OCI-LY3 (cell line): ENCODE data around the gene HSD11B1L.
"Not testable (repeated sequence)": the region's sequence is repeated elsewhere in the genome, so short reads cannot be mapped to it uniquely, and the experiment has no call there.

Experiments
- H2AFZ ChIP-seq: fragments of 200-600, 300-600 bp; shearing (Covaris generic); 2 replicates; pipeline ENCODE4 v1.6.0; 2014; ENCODE audit warnings: antibody characterized with exemption, low read depth, low read length
- H3K27ac ChIP-seq: fragments of 200-600, 300-600 bp; sonication (generic); 2 replicates; pipeline ENCODE4 v1.5.1; 2014; ENCODE audit warnings: mild to moderate bottlenecking, low read length, moderate library complexity, mixed read lengths
- H3K27me3 ChIP-seq: fragments of 200-600, 300-600 bp; sonication (generic); 2 replicates; pipeline ENCODE4 v1.6.1; 2014; ENCODE audit warnings: low read depth, low read length, mixed read lengths
- H3K36me3 ChIP-seq: fragments of 200-600, 300-600 bp; sonication (generic); replicated peaks from 2 replicates; pipeline ENCODE3; 2014; ENCODE audit warnings: low read depth, low read length, mixed read lengths
- H3K4me1 ChIP-seq: fragments of 300-600, 200-600 bp; sonication (generic); 2 replicates; pipeline ENCODE4 v1.6.1; 2014; ENCODE audit warnings: low read length, mixed read lengths
- H3K4me2 ChIP-seq: fragments of 200-600, 300-600 bp; sonication (generic); 2 replicates; pipeline ENCODE4 v1.6.1; 2014; ENCODE audit warnings: low read length, mixed read lengths
- H3K4me3 ChIP-seq: fragments of 300-600, 200-600 bp; sonication (generic); 2 replicates; pipeline ENCODE4 v1.5.1; 2014; ENCODE audit warnings: antibody characterized with exemption, mild to moderate bottlenecking, low read length, moderate library complexity
- H3K79me2 ChIP-seq: fragments of 300-600, 200-600 bp; shearing (Covaris generic); 2 replicates; pipeline ENCODE4 v1.6.1; 2014; ENCODE audit warnings: mild to moderate bottlenecking, low read length, mixed read lengths
- H3K9ac ChIP-seq: fragments of 300-600, 200-600 bp; shearing (Covaris generic); 2 replicates; pipeline ENCODE4 v1.6.0; 2014; ENCODE audit warnings: mild to moderate bottlenecking, low read length, moderate library complexity
- H3K9me3 ChIP-seq: fragments of 200-600, 300-600 bp; shearing (Covaris generic); 2 replicates; pipeline ENCODE4 v1.6.1; 2014; ENCODE audit warnings: low read length, mixed read lengths; ENCODE audit not compliant: insufficient read depth
- H4K20me1 ChIP-seq: fragments of 200-600, 300-600 bp; sonication (generic); 2 replicates; pipeline ENCODE4 v1.6.1; 2016; ENCODE audit warnings: low read length, mixed read lengths; ENCODE audit not compliant: insufficient read depth
- EZH2phosphoT487 ChIP-seq: fragments of 200-600 bp; shearing (Covaris generic); IDR thresholded peaks from 2 replicates; pipeline ENCODE4 v1.6.1; 2018; ENCODE audit warnings: antibody characterized with exemption, mixed run types, low read depth
- TF ChIP-seq, protein P1 (sequence below): fragments of 200-600, 300-600 bp; sonication (generic); IDR thresholded peaks from 2 replicates; pipeline ENCODE4 v1.5.1; 2014; ENCODE audit warnings: antibody characterized with exemption, low read length, low read depth

Gene HSD11B1L

DNA sequence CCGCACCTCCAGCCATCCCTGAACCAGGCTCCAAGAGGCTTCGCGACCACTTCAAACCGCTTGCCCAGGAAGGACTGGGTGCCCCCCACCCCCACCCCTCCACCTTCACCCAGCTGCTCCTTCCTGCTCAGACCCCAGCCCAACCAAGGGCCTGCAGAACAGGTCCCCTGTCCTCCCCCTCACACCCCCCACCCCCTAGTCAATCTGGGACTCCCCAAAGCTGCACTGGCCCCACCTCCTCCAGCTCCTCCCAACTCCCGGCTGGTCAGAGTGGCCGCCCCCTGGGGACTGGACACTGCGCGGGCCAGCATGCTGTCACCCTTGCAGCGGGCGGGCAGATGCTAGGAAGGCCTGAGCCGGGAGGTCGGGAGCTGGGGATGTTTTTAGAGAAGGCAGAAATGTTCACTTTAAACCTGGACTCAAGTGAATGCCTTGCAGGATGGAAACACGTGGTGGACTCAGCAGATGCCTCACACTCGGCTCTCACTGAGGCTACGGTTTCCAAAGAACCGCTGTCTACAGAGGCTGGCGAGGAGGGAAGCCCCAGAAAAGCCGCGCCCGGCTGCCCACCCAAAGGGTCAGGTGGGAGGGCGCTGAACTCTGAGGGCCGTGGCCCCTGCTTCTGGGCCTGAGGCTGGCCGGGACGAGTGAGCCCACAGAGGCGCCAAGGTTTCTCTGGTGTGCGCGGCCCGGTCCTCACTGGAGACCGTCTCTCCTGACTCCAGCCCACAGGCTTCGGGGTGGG is 17.2 kb downstream of the HSD11B1L start:
- TF ChIP-seq EZH2phosphoT487: no peak
- TF ChIP-seq, protein P1, sequence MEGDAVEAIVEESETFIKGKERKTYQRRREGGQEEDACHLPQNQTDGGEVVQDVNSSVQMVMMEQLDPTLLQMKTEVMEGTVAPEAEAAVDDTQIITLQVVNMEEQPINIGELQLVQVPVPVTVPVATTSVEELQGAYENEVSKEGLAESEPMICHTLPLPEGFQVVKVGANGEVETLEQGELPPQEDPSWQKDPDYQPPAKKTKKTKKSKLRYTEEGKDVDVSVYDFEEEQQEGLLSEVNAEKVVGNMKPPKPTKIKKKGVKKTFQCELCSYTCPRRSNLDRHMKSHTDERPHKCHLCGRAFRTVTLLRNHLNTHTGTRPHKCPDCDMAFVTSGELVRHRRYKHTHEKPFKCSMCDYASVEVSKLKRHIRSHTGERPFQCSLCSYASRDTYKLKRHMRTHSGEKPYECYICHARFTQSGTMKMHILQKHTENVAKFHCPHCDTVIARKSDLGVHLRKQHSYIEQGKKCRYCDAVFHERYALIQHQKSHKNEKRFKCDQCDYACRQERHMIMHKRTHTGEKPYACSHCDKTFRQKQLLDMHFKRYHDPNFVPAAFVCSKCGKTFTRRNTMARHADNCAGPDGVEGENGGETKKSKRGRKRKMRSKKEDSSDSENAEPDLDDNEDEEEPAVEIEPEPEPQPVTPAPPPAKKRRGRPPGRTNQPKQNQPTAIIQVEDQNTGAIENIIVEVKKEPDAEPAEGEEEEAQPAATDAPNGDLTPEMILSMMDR: no peak
- Histone ChIP-seq H3K79me2 (peaks cover 49% of the 10 kb centered on the region), H3K4me1 (peaks cover 1% of the 10 kb centered on the region; the same call in 1 of the 2 replicates), H4K20me1 (peaks cover 52% of the 10 kb centered on the region), H3K9ac (no peak overlapping the region), H3K36me3 (peaks cover 66% of the 10 kb centered on the region), H3K4me2 (no peak overlapping the region), H3K27me3 (no peaks in the 10 kb centered on the region), H2AFZ (no peak overlapping the region), H3K4me3 (no peak overlapping the region), H3K27ac (no peak overlapping the region), H3K9me3 (no peaks in the 10 kb centered on the region)

GRCh38 chr19:5698635-5699422 is 18.0 kb downstream of the HSD11B1L start:
- H3K4me1 ChIP-seq: no peaks in the 10 kb centered on the region
- H3K79me2 ChIP-seq: peaks cover 49% of the 10 kb centered on the region
- H3K27me3 ChIP-seq: no peaks in the 10 kb centered on the region
- no peak overlapping the region for H3K4me2 ChIP-seq
- TF ChIP-seq, protein P1: no peak
- TF ChIP-seq EZH2phosphoT487: no peak
- no peak overlapping the region for H3K4me3 ChIP-seq
- H2AFZ ChIP-seq: no peak overlapping the region
- peaks cover 45% of the 10 kb centered on the region for H4K20me1 ChIP-seq
- no peaks in the 10 kb centered on the region for H3K9me3 ChIP-seq
- H3K27ac ChIP-seq: no peak overlapping the region
- no peak overlapping the region for H3K9ac ChIP-seq
- H3K36me3 ChIP-seq: peaks cover 66% of the 10 kb centered on the region

- Histone ChIP-seq H3K9ac (no peak overlapping the region), H3K36me3 (peaks cover 65% of the 10 kb centered on the region), H3K27me3 (no peaks in the 10 kb centered on the region), H2AFZ (no peak overlapping the region), H3K9me3 (no peaks in the 10 kb centered on the region), H3K4me3 (no peak overlapping the region), H3K4me1 (no peaks in the 10 kb centered on the region), H3K27ac (no peak overlapping the region), H3K79me2 (peaks cover 44% of the 10 kb centered on the region), H3K4me2 (no peak overlapping the region), H4K20me1 (peaks cover 32% of the 10 kb centered on the region)
- TF ChIP-seq, protein P1: no peak
- no peak for TF ChIP-seq EZH2phosphoT487
Measured at GRCh38 chr19:5700455-5701092, 19.7 kb downstream of the HSD11B1L start.

DNA sequence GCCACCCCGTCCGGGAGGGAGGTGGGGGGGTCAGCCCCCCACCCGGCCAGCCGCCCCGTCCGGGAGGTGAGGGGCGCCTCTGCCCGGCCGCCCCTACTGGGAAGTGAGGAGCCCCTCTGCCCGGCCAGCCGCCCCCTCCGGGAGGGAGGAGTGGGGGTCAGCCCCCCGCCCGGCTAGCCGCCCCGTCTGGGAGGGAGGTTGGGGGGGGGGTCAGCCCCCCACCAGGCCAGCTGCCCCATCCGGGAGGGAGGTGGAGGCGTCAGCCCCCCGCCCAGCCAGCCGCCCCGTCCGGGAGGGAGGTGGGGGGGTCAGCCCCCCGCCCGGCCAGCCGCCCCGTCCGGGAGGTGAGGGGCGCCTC is 21.2 kb downstream of the HSD11B1L start:
- H3K27ac ChIP-seq, H3K9me3 ChIP-seq, H3K9ac ChIP-seq, H3K4me3 ChIP-seq, H3K27me3 ChIP-seq, H2AFZ ChIP-seq, H3K4me1 ChIP-seq, H3K4me2 ChIP-seq: not testable (repeated sequence)
- peaks cover 37% of the 10 kb centered on the region for H3K79me2 ChIP-seq
- peaks cover 63% of the 10 kb centered on the region for H3K36me3 ChIP-seq
- peaks cover 22% of the 10 kb centered on the region for H4K20me1 ChIP-seq
